SK-N-SH treated with all-trans-retinoic acid at 6 μM for 48 hours (cell line): Measurements from ENCODE around the gene DET1.
"Not testable (repeated sequence)": the region's sequence is repeated elsewhere in the genome, so short reads cannot be mapped to it uniquely, and the experiment has no call there.

Experiments used
- ARNTL ChIP-seq: fragments of 450-650 bp; formaldehyde crosslinking; IDR thresholded peaks from 2 replicates; pipeline ENCODE4 v1.5.0; 2020; ENCODE audit warnings: low read depth, mild to moderate bottlenecking, moderate library complexity, borderline replicate concordance
- BACH2 ChIP-seq: fragments of 250-450 bp; sonication (Bioruptor Pico); IDR thresholded peaks from 2 replicates; pipeline ENCODE4 v1.9.0; 2021; ENCODE audit warnings: mild to moderate bottlenecking, borderline replicate concordance
- RARB ChIP-seq: fragments of 250-450 bp; sonication (Bioruptor Pico); IDR thresholded peaks from 2 replicates; pipeline ENCODE4 v1.8.0; 2021; ENCODE audit warnings: mild to moderate bottlenecking, moderate library complexity
- TOX ChIP-seq: fragments of 250-450 bp; sonication (Bioruptor Pico); IDR thresholded peaks from 2 replicates; pipeline ENCODE4 v1.8.0; 2021; ENCODE audit warnings: mild to moderate bottlenecking, moderate library complexity, borderline replicate concordance
- ZC3H10 ChIP-seq: fragments of 250-450 bp; sonication (Bioruptor Pico); IDR thresholded peaks from 2 replicates; pipeline ENCODE4 v1.5.1; 2021; ENCODE audit warnings: mild to moderate bottlenecking, moderate library complexity
- ZFP3 ChIP-seq: fragments of 250-450 bp; sonication (Bioruptor Pico); IDR thresholded peaks from 2 replicates; pipeline ENCODE4 v1.5.0; 2020; ENCODE audit warnings: mild to moderate bottlenecking, moderate library complexity
- ZFP30 ChIP-seq: fragments of 450-650 bp; formaldehyde crosslinking; IDR thresholded peaks from 2 replicates; pipeline ENCODE4 v1.5.0; 2022; ENCODE audit warnings: mild to moderate bottlenecking, moderate library complexity
- ZNF8 ChIP-seq: fragments of 450-650 bp; formaldehyde crosslinking; IDR thresholded peaks from 2 replicates; pipeline ENCODE4 v1.5.0; 2020; ENCODE audit warnings: mild to moderate bottlenecking, moderate library complexity
- TF ChIP-seq, protein P1 (sequence below): fragments of 250-450 bp; sonication (Bioruptor Pico); IDR thresholded peaks from 2 replicates; pipeline ENCODE4 v1.5.1; 2020; ENCODE audit warnings: low read depth, mild to moderate bottlenecking, moderate library complexity
- TF ChIP-seq, protein P2 (sequence below): fragments of 250-450 bp; sonication (Bioruptor Pico); IDR thresholded peaks from 2 replicates; pipeline ENCODE4 v1.8.0; 2021; ENCODE audit warnings: low read depth, mild to moderate bottlenecking, moderate library complexity, borderline replicate concordance

DNA sequence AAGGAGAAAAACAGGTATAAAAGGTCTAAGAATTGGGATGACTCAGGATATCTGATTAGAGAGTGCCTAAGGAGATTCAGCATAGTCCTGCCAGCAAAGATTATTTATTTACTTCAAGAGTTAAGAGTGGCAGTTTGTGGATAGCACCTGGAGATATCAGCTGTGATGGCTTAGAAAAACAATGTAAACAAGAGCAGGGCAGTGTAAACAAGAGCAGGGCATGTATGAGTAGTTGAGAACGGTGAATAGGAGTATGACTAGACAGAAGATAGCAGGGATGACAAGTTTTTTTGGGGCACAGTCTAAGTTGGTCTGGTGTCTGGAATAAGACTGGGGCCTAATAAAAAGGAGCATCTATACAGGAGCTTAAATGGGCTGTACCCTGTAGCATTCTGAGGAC is 1.5 kb upstream of the DET1 start:
- not testable (repeated sequence) for TF ChIP-seq ZC3H10; ZFP3; TOX; BACH2 (CRISPR knock-in tag); ZFP30 (CRISPR knock-in tag); ARNTL; RARB; ZNF8 (CRISPR knock-in tag)
- TF ChIP-seq, protein P1, sequence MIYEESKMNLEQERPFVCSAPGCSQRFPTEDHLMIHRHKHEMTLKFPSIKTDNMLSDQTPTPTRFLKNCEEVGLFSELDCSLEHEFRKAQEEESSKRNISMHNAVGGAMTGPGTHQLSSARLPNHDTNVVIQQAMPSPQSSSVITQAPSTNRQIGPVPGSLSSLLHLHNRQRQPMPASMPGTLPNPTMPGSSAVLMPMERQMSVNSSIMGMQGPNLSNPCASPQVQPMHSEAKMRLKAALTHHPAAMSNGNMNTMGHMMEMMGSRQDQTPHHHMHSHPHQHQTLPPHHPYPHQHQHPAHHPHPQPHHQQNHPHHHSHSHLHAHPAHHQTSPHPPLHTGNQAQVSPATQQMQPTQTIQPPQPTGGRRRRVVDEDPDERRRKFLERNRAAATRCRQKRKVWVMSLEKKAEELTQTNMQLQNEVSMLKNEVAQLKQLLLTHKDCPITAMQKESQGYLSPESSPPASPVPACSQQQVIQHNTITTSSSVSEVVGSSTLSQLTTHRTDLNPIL: not testable (repeated sequence)
- TF ChIP-seq, protein P2, sequence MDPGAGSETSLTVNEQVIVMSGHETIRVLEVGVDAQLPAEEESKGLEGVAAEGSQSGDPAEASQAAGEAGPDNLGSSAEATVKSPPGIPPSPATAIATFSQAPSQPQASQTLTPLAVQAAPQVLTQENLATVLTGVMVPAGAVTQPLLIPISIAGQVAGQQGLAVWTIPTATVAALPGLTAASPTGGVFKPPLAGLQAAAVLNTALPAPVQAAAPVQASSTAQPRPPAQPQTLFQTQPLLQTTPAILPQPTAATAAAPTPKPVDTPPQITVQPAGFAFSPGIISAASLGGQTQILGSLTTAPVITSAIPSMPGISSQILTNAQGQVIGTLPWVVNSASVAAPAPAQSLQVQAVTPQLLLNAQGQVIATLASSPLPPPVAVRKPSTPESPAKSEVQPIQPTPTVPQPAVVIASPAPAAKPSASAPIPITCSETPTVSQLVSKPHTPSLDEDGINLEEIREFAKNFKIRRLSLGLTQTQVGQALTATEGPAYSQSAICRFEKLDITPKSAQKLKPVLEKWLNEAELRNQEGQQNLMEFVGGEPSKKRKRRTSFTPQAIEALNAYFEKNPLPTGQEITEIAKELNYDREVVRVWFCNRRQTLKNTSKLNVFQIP (CRISPR knock-in tag): not testable (repeated sequence)
